ENCODE data around the gene AMIGO3.

Gene AMIGO3

GRCh38 chr3:49680493-49681231 lies 38.8 kb downstream of the AMIGO3 start:
- TF ChIP-seq EZH2 (IDR thresholded peaks at IDR 0.05; ENCODE audit: borderline replicate concordance, low read depth, low read length, severe bottlenecking), result no peak
- TF ChIP-seq, protein P1, sequence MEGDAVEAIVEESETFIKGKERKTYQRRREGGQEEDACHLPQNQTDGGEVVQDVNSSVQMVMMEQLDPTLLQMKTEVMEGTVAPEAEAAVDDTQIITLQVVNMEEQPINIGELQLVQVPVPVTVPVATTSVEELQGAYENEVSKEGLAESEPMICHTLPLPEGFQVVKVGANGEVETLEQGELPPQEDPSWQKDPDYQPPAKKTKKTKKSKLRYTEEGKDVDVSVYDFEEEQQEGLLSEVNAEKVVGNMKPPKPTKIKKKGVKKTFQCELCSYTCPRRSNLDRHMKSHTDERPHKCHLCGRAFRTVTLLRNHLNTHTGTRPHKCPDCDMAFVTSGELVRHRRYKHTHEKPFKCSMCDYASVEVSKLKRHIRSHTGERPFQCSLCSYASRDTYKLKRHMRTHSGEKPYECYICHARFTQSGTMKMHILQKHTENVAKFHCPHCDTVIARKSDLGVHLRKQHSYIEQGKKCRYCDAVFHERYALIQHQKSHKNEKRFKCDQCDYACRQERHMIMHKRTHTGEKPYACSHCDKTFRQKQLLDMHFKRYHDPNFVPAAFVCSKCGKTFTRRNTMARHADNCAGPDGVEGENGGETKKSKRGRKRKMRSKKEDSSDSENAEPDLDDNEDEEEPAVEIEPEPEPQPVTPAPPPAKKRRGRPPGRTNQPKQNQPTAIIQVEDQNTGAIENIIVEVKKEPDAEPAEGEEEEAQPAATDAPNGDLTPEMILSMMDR (IDR thresholded peaks at IDR 0.05; ENCODE audit: borderline replicate concordance, extremely low read depth, low read length, poor library complexity, severe bottlenecking), result no peak
- Histone ChIP-seq H3K27me3 (ENCODE audit: insufficient read depth, low read length, poor library complexity) (no peaks in the 10 kb centered on the region), H3K36me3 (ENCODE audit: insufficient read depth, low read length) (peaks cover 88% of the 10 kb centered on the region), H3K27ac (ENCODE audit: low read length) (no peak overlapping the region), H3K4me3 (ENCODE audit: low read depth in 1 of 2, low read length in 2 of 2) (no peak overlapping the region), H3K4me2 (ENCODE audit: insufficient read depth, low read length) (no peak overlapping the region), H4K20me1 (ENCODE audit: insufficient read depth, low read length) (peaks cover 5% of the 10 kb centered on the region), H3K9me3 (ENCODE audit: insufficient read depth, low read length, severe bottlenecking) (no peaks in the 10 kb centered on the region), H2AFZ (ENCODE audit: low read depth, low read length) (no peak overlapping the region), H3K4me1 (ENCODE audit: insufficient read depth, low read length) (peaks cover 8% of the 10 kb centered on the region), H3K79me2 (ENCODE audit: insufficient read depth, low read length) (peaks cover 7% of the 10 kb centered on the region; the same call in 1 of the 2 replicates), H3K9ac (ENCODE audit: low read depth, low read length) (no peak overlapping the region)
- DNase-seq, result no peak
- no peak for ATAC-seq (ENCODE audit: insufficient read depth, low read depth)

DNA sequence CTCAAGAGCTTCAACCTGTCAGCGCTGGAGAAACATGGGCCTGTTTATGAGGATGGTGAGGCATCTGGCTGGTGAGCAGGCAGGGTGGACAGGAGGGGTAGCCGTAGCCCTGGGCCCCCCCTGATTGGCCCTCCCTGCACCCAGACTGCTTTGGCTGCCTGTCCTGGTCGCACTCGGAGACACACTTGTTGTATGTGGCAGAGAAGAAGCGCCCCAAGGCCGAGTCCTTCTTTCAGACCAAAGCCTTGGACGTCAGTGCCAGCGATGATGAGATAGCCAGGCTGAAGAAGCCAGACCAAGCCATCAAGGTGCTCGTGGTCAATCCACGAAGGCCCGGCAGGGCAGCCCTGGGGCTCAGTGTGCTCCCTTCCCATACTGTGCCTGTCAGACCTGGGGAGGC lies 43.6 kb downstream of the AMIGO3 start:
- Histone ChIP-seq H3K4me3 (ENCODE audit: low read depth in 1 of 2, low read length in 2 of 2) (peak overlapping the region in 1 of 2 experiments; percentile 15; a peak in 1 of 4 replicates), H2AFZ (ENCODE audit: low read depth, low read length) (no peak overlapping the region), H3K9ac (ENCODE audit: low read depth, low read length) (peak overlapping the region; percentile 92; the same call in 1 of the 2 replicates), H3K4me2 (ENCODE audit: insufficient read depth, low read length) (peak overlapping the region; percentile 99), H3K9me3 (ENCODE audit: insufficient read depth, low read length, severe bottlenecking) (no peaks in the 10 kb centered on the region), H4K20me1 (ENCODE audit: insufficient read depth, low read length) (peaks cover 16% of the 10 kb centered on the region), H3K79me2 (ENCODE audit: insufficient read depth, low read length) (peaks cover 28% of the 10 kb centered on the region), H3K27ac (ENCODE audit: low read length) (no peak overlapping the region), H3K27me3 (ENCODE audit: insufficient read depth, low read length, poor library complexity) (no peaks in the 10 kb centered on the region), H3K4me1 (ENCODE audit: insufficient read depth, low read length) (peaks cover 34% of the 10 kb centered on the region), H3K36me3 (ENCODE audit: insufficient read depth, low read length) (peaks cover 59% of the 10 kb centered on the region)
- TF ChIP-seq EZH2 (IDR thresholded peaks at IDR 0.05; ENCODE audit: borderline replicate concordance, low read depth, low read length, severe bottlenecking), result no peak
- TF ChIP-seq, protein P1 (IDR thresholded peaks at IDR 0.05; ENCODE audit: borderline replicate concordance, extremely low read depth, low read length, poor library complexity, severe bottlenecking), result no peak
- no peak for DNase-seq
- no peak for ATAC-seq (ENCODE audit: insufficient read depth, low read depth)

DNA sequence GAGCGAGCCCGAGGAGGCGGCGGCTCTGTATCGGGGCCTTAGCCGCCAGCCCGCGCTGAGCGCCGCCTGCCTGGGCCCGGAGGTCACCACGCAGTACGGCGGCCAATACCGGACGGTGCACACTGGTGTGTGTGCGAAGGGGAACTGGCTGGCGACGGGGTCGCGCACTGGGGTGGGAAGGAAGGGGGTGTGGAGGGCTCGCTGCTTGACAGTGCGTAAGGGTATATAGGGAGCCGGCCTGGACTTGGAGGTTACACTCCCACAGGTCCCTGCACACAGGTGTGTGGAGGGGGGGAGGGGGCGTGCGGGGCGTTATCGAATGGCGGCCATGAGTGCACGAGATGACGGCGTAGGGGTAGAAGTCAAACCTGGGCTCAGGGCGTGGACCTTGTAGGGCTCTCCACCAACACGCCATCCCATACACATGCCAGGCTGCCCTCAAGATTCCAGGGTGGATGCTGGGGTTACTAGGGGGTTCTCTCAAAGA lies 44.9 kb downstream of the AMIGO3 start:
- Histone ChIP-seq H3K79me2 (ENCODE audit: insufficient read depth, low read length) (peaks cover 28% of the 10 kb centered on the region), H3K4me3 (ENCODE audit: low read depth in 1 of 2, low read length in 2 of 2) (peak overlapping the region; percentile 72 to 97; a peak in 3 of 4 replicates), H4K20me1 (ENCODE audit: insufficient read depth, low read length) (peaks cover 16% of the 10 kb centered on the region; the same call in 1 of the 2 replicates), H3K36me3 (ENCODE audit: insufficient read depth, low read length) (peaks cover 45% of the 10 kb centered on the region), H3K27ac (ENCODE audit: low read length) (peak overlapping the region; percentile 87), H3K4me2 (ENCODE audit: insufficient read depth, low read length) (peak overlapping the region; percentile 99), H3K9me3 (ENCODE audit: insufficient read depth, low read length, severe bottlenecking) (no peaks in the 10 kb centered on the region), H3K4me1 (ENCODE audit: insufficient read depth, low read length) (peaks cover 34% of the 10 kb centered on the region), H3K27me3 (ENCODE audit: insufficient read depth, low read length, poor library complexity) (no peaks in the 10 kb centered on the region), H2AFZ (ENCODE audit: low read depth, low read length) (peak overlapping the region; percentile 83), H3K9ac (ENCODE audit: low read depth, low read length) (peak overlapping the region; percentile 92)
- ATAC-seq (ENCODE audit: insufficient read depth, low read depth) (peak; percentile 4), DNase-seq (peak; percentile 45)
- TF ChIP-seq, protein P1 (IDR thresholded peaks at IDR 0.05; ENCODE audit: borderline replicate concordance, extremely low read depth, low read length, poor library complexity, severe bottlenecking), result no peak
- TF ChIP-seq EZH2 (IDR thresholded peaks at IDR 0.05; ENCODE audit: borderline replicate concordance, low read depth, low read length, severe bottlenecking), result no peak
